ENCODE results near the gene MMAB. TPM values are rescaled to one million over a fixed set of nuclear protein-coding genes. Genes with fewer than 3 reads are reported as not detected.
"Not testable (repeated sequence)": the region's sequence is repeated elsewhere in the genome, so short reads cannot be mapped to it uniquely, and the experiment has no call there.

MMAB gene
- total RNA-seq, 1 donor from 2014 or later: 62.8 TPM

GRCh38 chr12:109604132-109604585 is 30.9 kb upstream of the MMAB start:
- ATAC-seq (ENCODE audit: low read depth) (no peak), DNase-seq (no peak)
- Mint-ChIP-seq H3K4me3 (no peak overlapping the region), H3K9me3 (no peaks in the 10 kb centered on the region), H3K27ac (no peak overlapping the region), H3K36me3 (ENCODE audit: low read depth) (no peaks in the 10 kb centered on the region), H3K27me3 (peaks cover 12% of the 10 kb centered on the region), H3K4me1 (no peaks in the 10 kb centered on the region)
- no peak for TF ChIP-seq CTCF (IDR thresholded peaks at IDR 0.05)
- intact Hi-C loops (cut with micrococcal nuclease): no loop called here
- ChIA-PET POLR2A (no interaction called here), CTCF (no interaction called here)

GRCh38 chr12:109602132-109602531 is 28.8 kb upstream of the MMAB start:
- H3K9me3 Mint-ChIP-seq; DNase-seq; H3K27ac Mint-ChIP-seq; POLR2A ChIA-PET; H3K4me3 Mint-ChIP-seq; H3K4me1 Mint-ChIP-seq; ATAC-seq (ENCODE audit: low read depth); H3K36me3 Mint-ChIP-seq (ENCODE audit: low read depth); H3K27me3 Mint-ChIP-seq; intact Hi-C loops (cut with micrococcal nuclease): not testable (repeated sequence)
- CTCF ChIA-PET: interaction anchor here (1.0 kb wide), 1 partner anchor 8 kb away, joined by 3 read pairs; no protein-coding TSS in a partner anchor

- Mint-ChIP-seq H3K27me3 (no peaks in the 10 kb centered on the region), H3K36me3 (ENCODE audit: low read depth) (no peaks in the 10 kb centered on the region), H3K4me3 (no peak overlapping the region), H3K9me3 (no peaks in the 10 kb centered on the region), H3K27ac (no peak overlapping the region), H3K4me1 (peaks cover 5% of the 10 kb centered on the region)
- ATAC-seq (ENCODE audit: low read depth): no peak
- intact Hi-C loops (cut with micrococcal nuclease): no loop called here
- DNase-seq: no peak
- ChIA-PET POLR2A (no interaction called here), CTCF (no interaction called here)
- TF ChIP-seq CTCF (IDR thresholded peaks at IDR 0.05): no peak
Observed at GRCh38 chr12:109601557-109601956, 28.3 kb upstream of the MMAB start.

- POLR2A ChIA-PET: no interaction called here
- Mint-ChIP-seq H3K9me3 (no peaks in the 10 kb centered on the region), H3K27me3 (no peaks in the 10 kb centered on the region), H3K4me3 (no peak overlapping the region), H3K36me3 (ENCODE audit: low read depth) (no peaks in the 10 kb centered on the region), H3K4me1 (peaks cover 5% of the 10 kb centered on the region), H3K27ac (no peak overlapping the region)
- intact Hi-C loops (cut with micrococcal nuclease): no loop called here
- CTCF ChIA-PET: interaction anchor here (1.4 kb wide), 1 partner anchor 174 kb away, joined by 5 read pairs; no protein-coding TSS in a partner anchor
- no peak for DNase-seq
- no peak for ATAC-seq (ENCODE audit: low read depth)
- TF ChIP-seq CTCF (IDR thresholded peaks at IDR 0.05): no peak
Observed at GRCh38 chr12:109600995-109601394, 27.7 kb upstream of the MMAB start.

- TF ChIP-seq CTCF (IDR thresholded peaks at IDR 0.05): no peak
- intact Hi-C loops (cut with micrococcal nuclease): no loop called here
- no peak for DNase-seq
- ChIA-PET CTCF (interaction anchor here (1.4 kb wide), 1 partner anchor 175 kb away, joined by 5 read pairs; no protein-coding TSS in a partner anchor), POLR2A (no interaction called here)
- Mint-ChIP-seq H3K36me3 (ENCODE audit: low read depth) (peaks cover 3% of the 10 kb centered on the region), H3K27ac (no peak overlapping the region), H3K9me3 (no peaks in the 10 kb centered on the region), H3K4me3 (no peak overlapping the region), H3K4me1 (peaks cover 8% of the 10 kb centered on the region), H3K27me3 (no peaks in the 10 kb centered on the region)
- no peak for ATAC-seq (ENCODE audit: low read depth)
Observed at GRCh38 chr12:109600481-109600880, 27.2 kb upstream of the MMAB start.

- H3K27ac Mint-ChIP-seq: no peak overlapping the region
- peaks cover 8% of the 10 kb centered on the region for H3K4me1 Mint-ChIP-seq
- no peak overlapping the region for H3K4me3 Mint-ChIP-seq
- POLR2A ChIA-PET: no interaction called here
- no peaks in the 10 kb centered on the region for H3K9me3 Mint-ChIP-seq
- ATAC-seq (ENCODE audit: low read depth): no peak
- H3K27me3 Mint-ChIP-seq: no peaks in the 10 kb centered on the region
- intact Hi-C loops (cut with micrococcal nuclease): no loop called here
- CTCF ChIA-PET: interaction anchor here (1.3 to 3.7 kb wide), 3 partner anchors 57 to 176 kb away, joined by 3 to 49 read pairs (median 6); no protein-coding TSS in a partner anchor
- H3K36me3 Mint-ChIP-seq (ENCODE audit: low read depth): peaks cover 8% of the 10 kb centered on the region
- TF ChIP-seq CTCF (IDR thresholded peaks at IDR 0.05): no peak
- DNase-seq: no peak
Observed at GRCh38 chr12:109599087-109599486, 25.8 kb upstream of the MMAB start.
